Skeletal muscle cell (primary cell): ENCODE measurements around the gene WFDC13.

Experiments used
- DNase-seq: peaks from one replicate; pipeline ENCODE4 v3.0.0-alpha.2; 2010; ENCODE audit warnings: low read depth
- H3K4me3 ChIP-seq: 2 replicates; pipeline ENCODE4 v1.5.1; 2011; ENCODE audit warnings: low read depth, mild to moderate bottlenecking, control low read depth, low read length, moderate library complexity

The WFDC13 gene

DNA sequence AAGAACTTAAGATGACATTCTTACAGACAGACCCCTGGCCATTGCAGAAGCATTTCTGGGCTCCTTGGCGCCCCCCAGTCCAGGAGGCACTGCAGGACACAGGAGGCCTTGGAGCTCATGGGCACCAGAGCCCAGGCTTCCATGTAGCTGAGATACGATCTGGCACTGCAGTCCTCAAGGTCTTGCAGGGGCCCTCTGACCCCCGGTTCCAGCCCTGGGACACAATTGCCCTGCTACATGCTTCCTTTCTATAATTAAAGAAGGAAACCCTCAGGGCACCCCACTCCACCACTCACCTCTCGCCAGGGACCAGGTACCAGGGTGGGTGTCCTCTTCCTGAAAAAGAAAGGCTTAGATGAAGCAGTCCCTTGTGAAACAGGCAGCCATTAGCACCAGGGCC, 56.3 kb downstream of the WFDC13 start:
- no peak overlapping the region for H3K4me3 ChIP-seq
- DNase-seq: no peak
